C4-2B (cell line): ENCODE results near the gene HDGFL2.

Experiments
- ZFX ChIP-seq: fragments of 450-650 bp; IDR thresholded peaks from 2 replicates; pipeline ENCODE4 v1.6.1; 2017
- TF ChIP-seq, protein P1 (sequence below): fragments of 450-650 bp; conservative IDR thresholded peaks from 2 replicates; pipeline ENCODE4 v1.5.1; 2017; ENCODE audit warnings: mild to moderate bottlenecking

DNA sequence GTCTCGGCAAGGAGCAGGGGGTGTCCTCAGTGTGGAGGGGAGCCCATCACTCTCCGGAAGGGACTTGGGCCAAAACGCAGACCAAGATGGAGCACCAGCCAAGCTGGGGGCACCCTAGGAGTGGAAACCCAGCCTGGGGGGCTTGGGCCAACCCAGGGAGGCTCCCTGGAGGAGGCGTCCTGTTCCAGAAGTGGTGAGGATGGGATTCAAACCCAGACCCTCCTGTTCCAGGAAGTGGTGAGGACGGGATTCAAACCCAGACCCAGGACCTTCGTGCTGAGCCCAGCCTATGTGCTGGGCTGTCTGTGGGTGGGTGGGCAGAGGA lies 47.0 kb downstream of the HDGFL2 start:
- TF ChIP-seq, protein P1, sequence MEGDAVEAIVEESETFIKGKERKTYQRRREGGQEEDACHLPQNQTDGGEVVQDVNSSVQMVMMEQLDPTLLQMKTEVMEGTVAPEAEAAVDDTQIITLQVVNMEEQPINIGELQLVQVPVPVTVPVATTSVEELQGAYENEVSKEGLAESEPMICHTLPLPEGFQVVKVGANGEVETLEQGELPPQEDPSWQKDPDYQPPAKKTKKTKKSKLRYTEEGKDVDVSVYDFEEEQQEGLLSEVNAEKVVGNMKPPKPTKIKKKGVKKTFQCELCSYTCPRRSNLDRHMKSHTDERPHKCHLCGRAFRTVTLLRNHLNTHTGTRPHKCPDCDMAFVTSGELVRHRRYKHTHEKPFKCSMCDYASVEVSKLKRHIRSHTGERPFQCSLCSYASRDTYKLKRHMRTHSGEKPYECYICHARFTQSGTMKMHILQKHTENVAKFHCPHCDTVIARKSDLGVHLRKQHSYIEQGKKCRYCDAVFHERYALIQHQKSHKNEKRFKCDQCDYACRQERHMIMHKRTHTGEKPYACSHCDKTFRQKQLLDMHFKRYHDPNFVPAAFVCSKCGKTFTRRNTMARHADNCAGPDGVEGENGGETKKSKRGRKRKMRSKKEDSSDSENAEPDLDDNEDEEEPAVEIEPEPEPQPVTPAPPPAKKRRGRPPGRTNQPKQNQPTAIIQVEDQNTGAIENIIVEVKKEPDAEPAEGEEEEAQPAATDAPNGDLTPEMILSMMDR: no peak
- TF ChIP-seq ZFX: no peak
